CD4-positive, alpha-beta T cell treated with Interleukin-4 for 1 hour (primary cell): ENCODE results near the gene SLC6A11.

Experiments
- DNase-seq, 2 donors: peaks; one replicate each; pipeline ENCODE4 v3.0.0-alpha.2; 2020 to 2022

SLC6A11 gene

GRCh38 chr3:10957976-10958749 lies 142.1 kb downstream of the SLC6A11 start:
- no peak for DNase-seq

GRCh38 chr3:10960255-10960654 lies 144.2 kb downstream of the SLC6A11 start:
- no peak for DNase-seq

GRCh38 chr3:10961921-10962320 lies 145.9 kb downstream of the SLC6A11 start:
- no peak for DNase-seq

- no peak for DNase-seq
Observed at GRCh38 chr3:10962481-10963036, 146.5 kb downstream of the SLC6A11 start.

- DNase-seq: no peak
Observed at GRCh38 chr3:10964537-10965167, 148.6 kb downstream of the SLC6A11 start.

- no peak for DNase-seq
Observed at GRCh38 chr3:10968401-10968800, 152.4 kb downstream of the SLC6A11 start.

GRCh38 chr3:10970306-10970960 lies 154.4 kb downstream of the SLC6A11 start:
- no peak for DNase-seq

GRCh38 chr3:10972072-10972782 lies 156.2 kb downstream of the SLC6A11 start:
- no peak for DNase-seq

- no peak for DNase-seq
Observed at GRCh38 chr3:10973046-10973595, 157.1 kb downstream of the SLC6A11 start.

- no peak for DNase-seq
Observed at GRCh38 chr3:10974131-10974530, 158.1 kb downstream of the SLC6A11 start.

- DNase-seq: no peak
Observed at GRCh38 chr3:10974746-10975375, 158.8 kb downstream of the SLC6A11 start.

- no peak for DNase-seq
Observed at GRCh38 chr3:10975695-10976234, 159.7 kb downstream of the SLC6A11 start.

- no peak for DNase-seq
Observed at GRCh38 chr3:10976770-10977169, 160.7 kb downstream of the SLC6A11 start.

- DNase-seq: no peak
Observed at GRCh38 chr3:10977892-10978510, 162.0 kb downstream of the SLC6A11 start.

- no peak for DNase-seq
Observed at GRCh38 chr3:10978956-10979355, 162.9 kb downstream of the SLC6A11 start.

- no peak for DNase-seq
Observed at GRCh38 chr3:10980312-10980711, 164.3 kb downstream of the SLC6A11 start.

- DNase-seq: no peak
Observed at GRCh38 chr3:10981031-10981430, 165.0 kb downstream of the SLC6A11 start.

GRCh38 chr3:10981961-10982360 lies 165.9 kb downstream of the SLC6A11 start:
- DNase-seq: no peak

GRCh38 chr3:10982782-10983181 lies 166.8 kb downstream of the SLC6A11 start:
- DNase-seq: no peak

GRCh38 chr3:10983219-10983916 lies 167.3 kb downstream of the SLC6A11 start:
- peak in 1 of 2 donors; percentile 21 for DNase-seq
